Fibroblast of mammary gland (primary cell): Measurements from ENCODE around the gene PXT1.
"Not testable (repeated sequence)": the region's sequence is repeated elsewhere in the genome, so short reads cannot be mapped to it uniquely, and the experiment has no call there.

Experiments
- DNase-seq: peaks from one replicate; pipeline ENCODE4 v3.0.0-alpha.2; 2010; ENCODE audit warnings: low read depth
- H3K4me3 ChIP-seq: 2 replicates; pipeline ENCODE4 v1.5.1; 2011; ENCODE audit warnings: low read depth, mild to moderate bottlenecking, low read length, moderate library complexity; ENCODE audit not compliant: control insufficient read depth
- CTCF ChIP-seq: conservative IDR thresholded peaks from 2 replicates; pipeline ENCODE4 v1.5.1; 2011; ENCODE audit warnings: low read depth, low read length, inconsistent platforms; ENCODE audit not compliant: control insufficient read depth, insufficient read depth

The PXT1 gene

GRCh38 chr6:36419310-36419709 lies 23.3 kb downstream of the PXT1 start:
- no peak for DNase-seq
- no peak overlapping the region for H3K4me3 ChIP-seq
- no peak for TF ChIP-seq CTCF

GRCh38 chr6:36418558-36418957 lies 24.1 kb downstream of the PXT1 start:
- DNase-seq, result no peak
- no peak overlapping the region for H3K4me3 ChIP-seq
- no peak for TF ChIP-seq CTCF

DNA sequence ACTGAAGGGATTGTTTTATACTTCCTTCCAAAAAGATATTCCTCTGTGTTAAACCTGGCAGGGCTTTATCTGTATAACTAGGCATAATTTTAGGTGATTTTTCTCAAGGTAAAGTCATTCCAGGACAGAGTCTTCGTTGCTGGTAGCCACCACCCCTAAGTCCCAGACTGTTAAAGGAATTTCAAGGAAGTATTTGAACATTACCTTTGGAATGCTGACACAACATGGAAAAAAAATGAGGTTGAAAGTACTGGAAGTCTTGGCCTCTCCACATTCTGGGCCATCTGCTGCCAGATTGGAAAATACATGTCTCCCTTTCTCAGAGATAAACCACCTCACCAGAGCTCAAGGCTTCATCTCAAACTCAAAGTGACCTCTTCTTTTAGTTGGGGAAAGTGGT lies 28.2 kb downstream of the PXT1 start:
- DNase-seq, result no peak
- no peak overlapping the region for H3K4me3 ChIP-seq
- no peak for TF ChIP-seq CTCF

- H3K4me3 ChIP-seq, result no peak overlapping the region
- DNase-seq, result no peak
- TF ChIP-seq CTCF, result no peak
Measured at GRCh38 chr6:36413489-36414480, 28.9 kb downstream of the PXT1 start.

DNA sequence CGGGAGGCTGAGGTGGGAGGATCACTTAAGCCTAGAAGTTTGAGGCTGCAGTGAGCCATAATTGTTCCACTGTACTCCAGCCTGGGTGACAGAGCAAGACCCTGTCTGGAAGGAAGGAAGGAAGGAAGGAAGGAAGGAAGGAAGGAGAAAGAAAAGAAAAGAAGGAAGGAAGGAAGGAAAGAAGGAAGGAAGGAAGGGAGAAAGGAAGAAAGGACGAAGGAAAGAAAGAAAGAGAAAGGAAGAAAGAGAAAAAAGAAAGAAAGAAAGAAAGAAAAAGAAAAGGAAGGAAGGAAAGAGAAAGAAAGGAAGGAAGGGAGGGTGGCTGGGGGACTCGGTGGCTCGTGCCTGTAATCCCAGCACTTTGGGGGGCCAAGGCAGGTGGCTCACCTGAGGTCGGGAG lies 32.9 kb downstream of the PXT1 start:
- not testable (repeated sequence) for H3K4me3 ChIP-seq, DNase-seq

DNA sequence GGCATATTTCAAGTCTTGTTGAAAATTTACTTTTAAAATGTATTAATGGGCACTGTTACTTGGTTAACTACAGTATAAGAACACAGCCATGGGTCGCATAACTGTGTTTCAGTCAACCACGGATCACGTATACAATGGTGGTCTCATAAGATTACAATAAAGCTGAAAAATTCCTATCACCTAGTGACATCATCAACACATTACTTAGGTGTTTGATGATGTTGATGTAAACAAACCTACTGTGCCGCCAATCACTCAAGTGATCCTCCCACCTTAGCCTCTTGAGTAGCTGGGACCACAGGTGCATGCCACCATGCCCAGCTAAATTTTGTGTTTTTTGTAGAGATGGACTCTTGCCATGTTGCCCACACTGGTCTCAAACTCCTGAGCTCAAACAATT lies 38.5 kb downstream of the PXT1 start:
- TF ChIP-seq CTCF, result no peak
- H3K4me3 ChIP-seq, result no peak overlapping the region
- no peak for DNase-seq

GRCh38 chr6:36402481-36402880 lies 40.2 kb downstream of the PXT1 start:
- H3K4me3 ChIP-seq, result no peak overlapping the region
- no peak for DNase-seq
- TF ChIP-seq CTCF, result no peak
